WTC11 (cell line): ENCODE measurements around the gene ADARB2. TPM values are rescaled to one million over a fixed set of nuclear protein-coding genes. Genes with fewer than 3 reads are reported as not detected.

Experiments
- ATAC-seq: fragments of 200-7000 bp; cut with Tn5 transposase; 2 replicates; pipeline ENCODE4 v1.10.0; 2021; ENCODE audit warnings: mild to moderate bottlenecking, moderate library complexity
- CTCF ChIA-PET: fragments of 300-600 bp; sonication (Branson Sonifier 250); formaldehyde crosslinking; loops from one replicate; lab custom pipeline; 2021; ENCODE audit warnings: antibody characterized with exemption; lab: Charles Lee
- POLR2A ChIA-PET: fragments of 350-600 bp; sonication (Branson Sonifier 250); formaldehyde crosslinking; loops from one replicate; lab custom pipeline; 2021; ENCODE audit warnings: antibody characterized with exemption; lab: Charles Lee
- DNase-seq: peaks from one replicate; pipeline ENCODE4 v3.0.0; 2021; ENCODE audit warnings: low spot score
- H3K27ac Mint-ChIP-seq: 2 replicates; pipeline ENCODE4 v1.8.0; 2021; ENCODE audit warnings: mixed read lengths
- H3K27me3 Mint-ChIP-seq: 2 replicates; pipeline ENCODE4 v1.8.0; 2021; ENCODE audit warnings: low read depth, mild to moderate bottlenecking, moderate library complexity, mixed read lengths
- H3K36me3 Mint-ChIP-seq: 2 replicates; pipeline ENCODE4 v1.8.0; 2021; ENCODE audit warnings: mixed read lengths
- H3K4me1 Mint-ChIP-seq: 2 replicates; pipeline ENCODE4 v1.8.0; 2022; ENCODE audit warnings: mixed read lengths
- H3K4me3 Mint-ChIP-seq: 2 replicates; pipeline ENCODE4 v1.8.0; 2021; ENCODE audit warnings: mild to moderate bottlenecking, moderate library complexity, mixed read lengths
- H3K9me3 Mint-ChIP-seq: 2 replicates; pipeline ENCODE4 v1.8.0; 2021; ENCODE audit warnings: mixed read lengths
- CBFB ChIP-seq: sonication (generic); formaldehyde crosslinking; IDR thresholded peaks from 2 replicates; pipeline ENCODE4 v1.8.1; 2022; ENCODE audit warnings: mild to moderate bottlenecking, low read depth, missing genetic modification reagents
- CDX4 ChIP-seq: fragments of 250-450 bp; sonication (Bioruptor Pico); IDR thresholded peaks from 2 replicates; pipeline ENCODE4 v1.9.0; 2021; ENCODE audit warnings: moderate library complexity, mild to moderate bottlenecking, inconsistent platforms, borderline replicate concordance
- CREM ChIP-seq: sonication (generic); formaldehyde crosslinking; IDR thresholded peaks from 2 replicates; pipeline ENCODE4 v1.8.1; 2022; ENCODE audit warnings: mild to moderate bottlenecking, missing genetic modification reagents, moderate library complexity
- E2F5 ChIP-seq: sonication (generic); formaldehyde crosslinking; IDR thresholded peaks from 2 replicates; pipeline ENCODE4 v1.8.1; 2022; ENCODE audit warnings: mild to moderate bottlenecking, moderate library complexity, missing genetic modification reagents
- ELF4 ChIP-seq: sonication (generic); formaldehyde crosslinking; IDR thresholded peaks from 2 replicates; pipeline ENCODE4 v1.8.1; 2022; ENCODE audit warnings: low read depth, mild to moderate bottlenecking, moderate library complexity, missing genetic modification reagents
- FOXK1 ChIP-seq: sonication (generic); formaldehyde crosslinking; IDR thresholded peaks from 2 replicates; pipeline ENCODE4 v1.8.0; 2022; ENCODE audit warnings: mild to moderate bottlenecking, moderate library complexity, missing genetic modification reagents
- GABPB1 ChIP-seq: sonication (generic); formaldehyde crosslinking; IDR thresholded peaks from 2 replicates; pipeline ENCODE4 v1.8.1; 2023; ENCODE audit warnings: mild to moderate bottlenecking, missing genetic modification reagents
- GRHL2 ChIP-seq: fragments of 250-450 bp; sonication (Bioruptor Pico); IDR thresholded peaks from 2 replicates; pipeline ENCODE4 v1.8.0; 2022; ENCODE audit warnings: mild to moderate bottlenecking, moderate library complexity; ENCODE audit not compliant: insufficient replicate concordance, severe bottlenecking
- IRF2 ChIP-seq: sonication (generic); formaldehyde crosslinking; IDR thresholded peaks from 2 replicates; pipeline ENCODE4 v1.8.0; 2022; ENCODE audit warnings: low read depth, missing genetic modification reagents, borderline replicate concordance
- JAZF1 ChIP-seq: fragments of 250-450 bp; sonication (Bioruptor Pico); IDR thresholded peaks from 2 replicates; pipeline ENCODE4 v1.9.0; 2021; ENCODE audit warnings: moderate library complexity, mild to moderate bottlenecking, inconsistent platforms
- NR1H2 ChIP-seq: sonication (generic); formaldehyde crosslinking; IDR thresholded peaks from 2 replicates; pipeline ENCODE4 v1.9.0; 2021; ENCODE audit warnings: mild to moderate bottlenecking, moderate library complexity, missing genetic modification reagents
- OVOL2 ChIP-seq: fragments of 250-450 bp; sonication (Bioruptor Pico); IDR thresholded peaks from 2 replicates; pipeline ENCODE4 v1.9.0; 2021; ENCODE audit warnings: mild to moderate bottlenecking, borderline replicate concordance
- RORB ChIP-seq: fragments of 250-450 bp; sonication (Bioruptor Pico); IDR thresholded peaks from 2 replicates; pipeline ENCODE4 v1.9.0; 2021; ENCODE audit warnings: mild to moderate bottlenecking
- TP53 ChIP-seq: sonication (generic); formaldehyde crosslinking; IDR thresholded peaks from 2 replicates; pipeline ENCODE4 v1.8.1; 2023; ENCODE audit warnings: mild to moderate bottlenecking, missing genetic modification reagents
- USF2 ChIP-seq: sonication (generic); formaldehyde crosslinking; IDR thresholded peaks from 2 replicates; pipeline ENCODE4 v1.8.1; 2023; ENCODE audit warnings: mild to moderate bottlenecking, missing genetic modification reagents, moderate library complexity
- ZBTB21 ChIP-seq: sonication (generic); formaldehyde crosslinking; IDR thresholded peaks from 2 replicates; pipeline ENCODE4 v1.8.1; 2023; ENCODE audit warnings: mild to moderate bottlenecking, missing genetic modification reagents, borderline replicate concordance
- ZNF138 ChIP-seq: sonication (generic); formaldehyde crosslinking; conservative IDR thresholded peaks from 2 replicates; pipeline ENCODE4 v1.8.1; 2022; ENCODE audit warnings: mild to moderate bottlenecking, moderate library complexity, missing genetic modification reagents
- ZNF219 ChIP-seq: sonication (generic); formaldehyde crosslinking; IDR thresholded peaks from 2 replicates; pipeline ENCODE4 v1.8.0; 2023; ENCODE audit warnings: missing genetic modification reagents, mild to moderate bottlenecking, borderline replicate concordance
- ZNF416 ChIP-seq: fragments of 250-450 bp; sonication (Bioruptor Pico); IDR thresholded peaks from 2 replicates; pipeline ENCODE4 v1.9.0; 2021; ENCODE audit warnings: mild to moderate bottlenecking, inconsistent platforms
- ZSCAN18 ChIP-seq: fragments of 250-450 bp; sonication (Bioruptor Pico); IDR thresholded peaks from 2 replicates; pipeline ENCODE4 v2.1.2; 2022; ENCODE audit warnings: mild to moderate bottlenecking, moderate library complexity
- total RNA-seq: library from RNA; stranded (reverse); gene quantifications from 3 replicates; pipeline ENCODE4 v1.2.3, GENCODE V29; 2021
- TF ChIP-seq, protein P1 (sequence below): sonication (generic); formaldehyde crosslinking; IDR thresholded peaks from 2 replicates; pipeline ENCODE4 v1.8.1; 2022; ENCODE audit warnings: missing genetic modification reagents, borderline replicate concordance
- TF ChIP-seq, protein P2 (sequence below): fragments of 200-600 bp; IDR thresholded peaks from 2 replicates; pipeline ENCODE4 v1.8.0; 2022; ENCODE audit warnings: antibody characterized with exemption
- TF ChIP-seq, protein P3 (sequence below): sonication (generic); formaldehyde crosslinking; IDR thresholded peaks from 2 replicates; pipeline ENCODE4 v1.8.1; 2023; ENCODE audit warnings: mild to moderate bottlenecking, missing genetic modification reagents

ADARB2 gene
- total RNA-seq, 1 experiment from 2014 or later, result 3.7 TPM

DNA sequence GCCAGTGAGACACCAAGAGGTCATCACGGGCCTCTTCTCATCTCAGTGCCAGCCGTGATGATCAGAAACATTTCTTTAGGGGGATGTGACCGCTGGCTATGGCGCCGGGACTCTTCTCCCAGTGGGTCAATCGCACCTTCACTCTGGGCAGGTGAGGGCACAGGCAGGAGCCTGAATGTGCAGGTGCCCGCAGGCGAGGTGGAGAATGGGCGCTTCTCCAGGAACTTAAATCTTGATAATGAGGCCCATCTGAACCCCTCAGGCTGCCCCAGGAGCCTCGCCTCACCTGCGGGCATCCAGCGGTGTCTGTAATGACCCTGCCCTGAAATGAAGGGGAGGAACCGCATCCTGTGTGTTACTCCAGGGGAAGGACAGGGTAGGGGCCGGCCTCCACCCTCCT, 204.7 kb downstream of the ADARB2 start:
- CTCF ChIA-PET, result no interaction called here
- POLR2A ChIA-PET, result no interaction called here
- Mint-ChIP-seq H3K9me3 (no peaks in the 10 kb centered on the region), H3K4me3 (no peak overlapping the region), H3K36me3 (no peaks in the 10 kb centered on the region), H3K27me3 (no peaks in the 10 kb centered on the region; the same call in 1 of the 2 replicates), H3K27ac (no peak overlapping the region; the same call in 1 of the 2 replicates), H3K4me1 (no peaks in the 10 kb centered on the region)
- no peak for ATAC-seq
- no peak for DNase-seq
- no peak for TF ChIP-seq ZBTB21
- no peak for TF ChIP-seq NR1H2 (CRISPR knock-in tag)
- no peak for TF ChIP-seq ELF4 (CRISPR knock-in tag)
- TF ChIP-seq, protein P1, sequence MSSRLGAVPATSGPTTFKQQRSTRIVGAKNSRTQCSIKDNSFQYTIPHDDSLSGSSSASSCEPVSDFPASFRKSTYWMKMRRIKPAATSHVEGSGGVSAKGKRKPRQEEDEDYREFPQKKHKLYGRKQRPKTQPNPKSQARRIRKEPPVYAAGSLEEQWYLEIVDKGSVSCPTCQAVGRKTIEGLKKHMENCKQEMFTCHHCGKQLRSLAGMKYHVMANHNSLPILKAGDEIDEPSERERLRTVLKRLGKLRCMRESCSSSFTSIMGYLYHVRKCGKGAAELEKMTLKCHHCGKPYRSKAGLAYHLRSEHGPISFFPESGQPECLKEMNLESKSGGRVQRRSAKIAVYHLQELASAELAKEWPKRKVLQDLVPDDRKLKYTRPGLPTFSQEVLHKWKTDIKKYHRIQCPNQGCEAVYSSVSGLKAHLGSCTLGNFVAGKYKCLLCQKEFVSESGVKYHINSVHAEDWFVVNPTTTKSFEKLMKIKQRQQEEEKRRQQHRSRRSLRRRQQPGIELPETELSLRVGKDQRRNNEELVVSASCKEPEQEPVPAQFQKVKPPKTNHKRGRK (CRISPR knock-in tag), result no peak
- no peak for TF ChIP-seq OVOL2
- no peak for TF ChIP-seq CREM (CRISPR knock-in tag)
- no peak for TF ChIP-seq USF2
- TF ChIP-seq ZNF219, result no peak
- TF ChIP-seq E2F5 (CRISPR knock-in tag), result no peak

GRCh38 chr10:1531883-1532597, 205.3 kb downstream of the ADARB2 start:
- ATAC-seq (no peak), DNase-seq (no peak)
- Mint-ChIP-seq H3K27me3 (no peaks in the 10 kb centered on the region; the same call in 1 of the 2 replicates), H3K36me3 (no peaks in the 10 kb centered on the region), H3K4me1 (peaks cover 4% of the 10 kb centered on the region), H3K9me3 (no peaks in the 10 kb centered on the region), H3K27ac (no peak overlapping the region; the same call in 1 of the 2 replicates), H3K4me3 (no peak overlapping the region)
- POLR2A ChIA-PET, result no interaction called here
- CTCF ChIA-PET, result no interaction called here
- no peak for TF ChIP-seq ZNF219
- no peak for TF ChIP-seq GRHL2 (CRISPR knock-in tag)
- TF ChIP-seq ZNF416 (CRISPR knock-in tag), result no peak
- no peak for TF ChIP-seq IRF2 (CRISPR knock-in tag)

- ATAC-seq, result no peak
- no peak for DNase-seq
- CTCF ChIA-PET, result no interaction called here
- H3K27ac Mint-ChIP-seq, result no peak overlapping the region
- peaks cover 12% of the 10 kb centered on the region for H3K4me1 Mint-ChIP-seq
- H3K27me3 Mint-ChIP-seq, result no peaks in the 10 kb centered on the region; the same call in 1 of the 2 replicates
- no peaks in the 10 kb centered on the region for H3K9me3 Mint-ChIP-seq
- POLR2A ChIA-PET, result no interaction called here
- H3K4me3 Mint-ChIP-seq, result no peak overlapping the region
- no peaks in the 10 kb centered on the region for H3K36me3 Mint-ChIP-seq
- TF ChIP-seq TP53 (no peak), GABPB1 (no peak), ZSCAN18 (no peak), IRF2 (CRISPR knock-in tag) (no peak), FOXK1 (CRISPR knock-in tag) (no peak), ZNF138 (CRISPR knock-in tag) (no peak), JAZF1 (CRISPR knock-in tag) (no peak), CBFB (CRISPR knock-in tag) (no peak), ZNF416 (CRISPR knock-in tag) (no peak), CDX4 (no peak), RORB (no peak)
- TF ChIP-seq, protein P2, sequence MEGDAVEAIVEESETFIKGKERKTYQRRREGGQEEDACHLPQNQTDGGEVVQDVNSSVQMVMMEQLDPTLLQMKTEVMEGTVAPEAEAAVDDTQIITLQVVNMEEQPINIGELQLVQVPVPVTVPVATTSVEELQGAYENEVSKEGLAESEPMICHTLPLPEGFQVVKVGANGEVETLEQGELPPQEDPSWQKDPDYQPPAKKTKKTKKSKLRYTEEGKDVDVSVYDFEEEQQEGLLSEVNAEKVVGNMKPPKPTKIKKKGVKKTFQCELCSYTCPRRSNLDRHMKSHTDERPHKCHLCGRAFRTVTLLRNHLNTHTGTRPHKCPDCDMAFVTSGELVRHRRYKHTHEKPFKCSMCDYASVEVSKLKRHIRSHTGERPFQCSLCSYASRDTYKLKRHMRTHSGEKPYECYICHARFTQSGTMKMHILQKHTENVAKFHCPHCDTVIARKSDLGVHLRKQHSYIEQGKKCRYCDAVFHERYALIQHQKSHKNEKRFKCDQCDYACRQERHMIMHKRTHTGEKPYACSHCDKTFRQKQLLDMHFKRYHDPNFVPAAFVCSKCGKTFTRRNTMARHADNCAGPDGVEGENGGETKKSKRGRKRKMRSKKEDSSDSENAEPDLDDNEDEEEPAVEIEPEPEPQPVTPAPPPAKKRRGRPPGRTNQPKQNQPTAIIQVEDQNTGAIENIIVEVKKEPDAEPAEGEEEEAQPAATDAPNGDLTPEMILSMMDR, result no peak
- TF ChIP-seq, protein P3, sequence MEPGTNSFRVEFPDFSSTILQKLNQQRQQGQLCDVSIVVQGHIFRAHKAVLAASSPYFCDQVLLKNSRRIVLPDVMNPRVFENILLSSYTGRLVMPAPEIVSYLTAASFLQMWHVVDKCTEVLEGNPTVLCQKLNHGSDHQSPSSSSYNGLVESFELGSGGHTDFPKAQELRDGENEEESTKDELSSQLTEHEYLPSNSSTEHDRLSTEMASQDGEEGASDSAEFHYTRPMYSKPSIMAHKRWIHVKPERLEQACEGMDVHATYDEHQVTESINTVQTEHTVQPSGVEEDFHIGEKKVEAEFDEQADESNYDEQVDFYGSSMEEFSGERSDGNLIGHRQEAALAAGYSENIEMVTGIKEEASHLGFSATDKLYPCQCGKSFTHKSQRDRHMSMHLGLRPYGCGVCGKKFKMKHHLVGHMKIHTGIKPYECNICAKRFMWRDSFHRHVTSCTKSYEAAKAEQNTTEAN (CRISPR knock-in tag), result no peak
These were observed 206.3 kb downstream of the ADARB2 start for GRCh38 chr10:1530871-1531517.
